DND-41 (cell line): Measurements from ENCODE around the gene ANKRD11.

Experiments
- CTCF ChIP-seq: IDR thresholded peaks from 2 replicates; pipeline ENCODE4 v1.5.1; 2012; ENCODE audit warnings: borderline replicate concordance, low read length, moderate library complexity, mild to moderate bottlenecking; ENCODE audit not compliant: poor library complexity, severe bottlenecking; ENCODE audit errors: extremely low read depth
- EZH2 ChIP-seq: IDR thresholded peaks from 3 replicates; pipeline ENCODE4 v1.6.1; 2012; ENCODE audit warnings: borderline replicate concordance, low read depth, mild to moderate bottlenecking, moderate library complexity, low read length, inconsistent platforms; ENCODE audit not compliant: severe bottlenecking

GRCh38 chr16:89326721-89327120, 163.6 kb downstream of the ANKRD11 start:
- TF ChIP-seq CTCF (no peak), EZH2 (no peak)
